ENCODE data around the gene HS1BP3. TPM values are rescaled to one million over a fixed set of nuclear protein-coding genes. Genes with fewer than 3 reads are reported as not detected.

Gene HS1BP3
- total RNA-seq, 1 experiment from 2014 or later: 17.1 TPM

GRCh38 chr2:20649976-20650375, 922 bp downstream of the HS1BP3 start:
- BruUV-seq (replicated peaks): no TSS peak
- intact Hi-C loops (cut with micrococcal nuclease): no loop called here

More at GRCh38 chr2:20649976-20650375, 922 bp downstream of the HS1BP3 start:
- RAD21 ChIA-PET (ENCODE audit: low non-redundant PET in 1 of 2, low total read pairs in 2 of 2, uncharacterized antibody in 2 of 2, unreplicated experiment in 2 of 2): interaction anchor here (1.0 to 1.7 kb wide), 2 partner anchors 239 to 254 kb away, joined by 3 to 4 read pairs; no protein-coding TSS in a partner anchor
- peak overlapping the region; percentile 99 for H3K4me2 ChIP-seq (ENCODE audit: low read length)
- POLR2A ChIA-PET: interaction anchor here (1.6 to 2.5 kb wide), 2 partner anchors 11 to 203 kb away, joined by 5 to 11 read pairs; partner anchors contain the start of gene RHOB
- peak overlapping the region; percentile 82 to 95 for H3K4me3 ChIP-seq (replicated peaks in 1 of 2; ENCODE audit: low read depth in 1 of 2, low read length in 2 of 2)
- H2AFZ ChIP-seq (ENCODE audit: low read depth, low read length, poor library complexity, severe bottlenecking): no peak overlapping the region
- no peaks in the 10 kb centered on the region for H3K79me2 ChIP-seq (ENCODE audit: insufficient read depth, low read length)
- no peak overlapping the region for H3K27ac ChIP-seq (ENCODE audit: low read depth, low read length)
- H3K9me3 ChIP-seq (ENCODE audit: control insufficient read depth in 1 of 2, insufficient read depth in 1 of 2, low read depth in 1 of 2, low read length in 2 of 2): no peaks in the 10 kb centered on the region
- ATAC-seq (no peak), DNase-seq (ENCODE audit: low read depth, low spot score) (no peak)
- H3K9ac ChIP-seq (ENCODE audit: low read length): peak overlapping the region; percentile 91
- CTCF ChIA-PET: interaction anchor here (0.8 to 2.6 kb wide), 5 partner anchors 8 to 271 kb away, joined by 3 to 16 read pairs (median 4); partner anchors contain the start of gene RHOB
- H3K27me3 ChIP-seq (ENCODE audit: insufficient read depth, low read length): no peaks in the 10 kb centered on the region
- TF ChIP-seq MAX (IDR thresholded peaks at IDR 0.05) (no peak), SRF (IDR thresholded peaks at IDR 0.05; ENCODE audit: low read depth) (no peak), EGR1 (IDR thresholded peaks at IDR 0.05; ENCODE audit: low read depth) (no peak), SIN3A (IDR thresholded peaks at IDR 0.05; ENCODE audit: low read depth) (no peak), ELF1 (IDR thresholded peaks at IDR 0.05; ENCODE audit: borderline replicate concordance, low read depth) (no peak), POLR2AphosphoS5 (IDR thresholded peaks at IDR 0.05; ENCODE audit: low read depth, low read length) (no peak), TCF7L2 (IDR thresholded peaks at IDR 0.05; ENCODE audit: borderline replicate concordance, extremely low read depth, insufficient read depth, insufficient read length) (no peak), CEBPB (IDR thresholded peaks at IDR 0.05; ENCODE audit: low read depth) (no peak), JUND (IDR thresholded peaks at IDR 0.05) (no peak), ZBTB33 (IDR thresholded peaks at IDR 0.05; ENCODE audit: extremely low read depth, insufficient replicate concordance, low read length) (no peak), ZNF274 (IDR thresholded peaks at IDR 0.05; ENCODE audit: low read depth, low read length) (no peak), EZH2phosphoT487 (IDR thresholded peaks at IDR 0.05; ENCODE audit: borderline replicate concordance) (no peak)
- no peaks in the 10 kb centered on the region for H3K36me3 ChIP-seq (ENCODE audit: control insufficient read depth in 1 of 2, insufficient read depth in 2 of 2, low read length in 2 of 2)
- H3K9me2 ChIP-seq (ENCODE audit: insufficient read depth): no peaks in the 10 kb centered on the region
- no peaks in the 10 kb centered on the region for H4K20me1 ChIP-seq (ENCODE audit: insufficient read depth)
- peaks cover 5 to 18% of the 10 kb centered on the region in 2 experiments for H3K4me1 ChIP-seq (ENCODE audit: control insufficient read depth in 1 of 2, insufficient read depth in 2 of 2, low read length in 2 of 2)

Measured in HCT116 (cell line).